NCI-H2227 (cell line): ENCODE data around the gene SLC25A45.

Source experiments
- DNase-seq: peaks from one replicate; lab custom pipeline; 2025; ENCODE audit not compliant: unreplicated experiment; lab: John Stamatoyannopoulos, UW

SLC25A45 gene, protein sequence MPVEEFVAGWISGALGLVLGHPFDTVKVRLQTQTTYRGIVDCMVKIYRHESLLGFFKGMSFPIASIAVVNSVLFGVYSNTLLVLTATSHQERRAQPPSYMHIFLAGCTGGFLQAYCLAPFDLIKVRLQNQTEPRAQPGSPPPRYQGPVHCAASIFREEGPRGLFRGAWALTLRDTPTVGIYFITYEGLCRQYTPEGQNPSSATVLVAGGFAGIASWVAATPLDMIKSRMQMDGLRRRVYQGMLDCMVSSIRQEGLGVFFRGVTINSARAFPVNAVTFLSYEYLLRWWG

GRCh38 chr11:65382033-65382803 is at the start of gene SLC25A45:
Gene SLC25A45 (minus strand): TSS chr11:65382646. CDS start chr11:65381951, 695 bp downstream.
- DNase-seq: peak; percentile 76

GRCh38 chr11:65431451-65432099 is 49.1 kb upstream of the SLC25A45 start:
- DNase-seq: no peak

DNA sequence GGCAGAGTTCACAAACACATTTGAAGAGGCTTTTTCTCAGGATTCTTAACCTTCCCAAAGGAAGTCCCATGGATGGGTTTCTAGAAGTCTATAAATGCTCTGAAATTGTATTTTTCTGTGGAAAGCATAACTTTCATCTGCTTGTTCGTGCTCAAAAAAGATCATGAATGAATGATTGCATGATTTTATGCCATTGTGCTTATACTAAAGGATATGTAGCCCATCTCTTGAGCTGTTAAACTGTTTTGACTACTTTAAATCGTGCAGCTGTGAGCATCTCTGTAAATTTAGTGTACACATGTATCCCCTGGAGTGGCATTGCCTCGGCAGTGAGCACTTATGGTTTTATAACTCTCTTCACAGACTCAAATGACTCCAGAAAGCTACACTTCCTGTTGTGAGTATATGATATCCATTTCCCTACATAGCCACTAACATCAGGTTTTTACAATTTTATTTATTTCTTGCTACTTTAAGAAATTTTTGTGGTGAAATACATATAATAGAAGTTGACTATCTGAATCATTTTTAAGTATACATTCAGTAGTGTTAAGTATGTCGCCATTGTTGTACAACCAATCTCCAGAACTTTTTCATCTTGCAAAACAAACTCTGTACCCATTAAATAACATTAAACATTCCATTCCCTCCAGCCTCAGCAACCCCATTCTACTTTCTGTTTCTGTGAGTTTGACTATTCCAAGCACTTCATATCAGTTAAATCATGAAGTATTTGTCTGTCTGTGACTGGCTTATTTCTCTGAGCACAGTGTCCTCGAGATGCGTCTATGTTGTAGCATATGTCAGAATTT is 48.2 kb upstream of the SLC25A45 start:
- DNase-seq: no peak

- peak; percentile 57 for DNase-seq
Measured at GRCh38 chr11:65429724-65430405, 47.4 kb upstream of the SLC25A45 start.

DNA sequence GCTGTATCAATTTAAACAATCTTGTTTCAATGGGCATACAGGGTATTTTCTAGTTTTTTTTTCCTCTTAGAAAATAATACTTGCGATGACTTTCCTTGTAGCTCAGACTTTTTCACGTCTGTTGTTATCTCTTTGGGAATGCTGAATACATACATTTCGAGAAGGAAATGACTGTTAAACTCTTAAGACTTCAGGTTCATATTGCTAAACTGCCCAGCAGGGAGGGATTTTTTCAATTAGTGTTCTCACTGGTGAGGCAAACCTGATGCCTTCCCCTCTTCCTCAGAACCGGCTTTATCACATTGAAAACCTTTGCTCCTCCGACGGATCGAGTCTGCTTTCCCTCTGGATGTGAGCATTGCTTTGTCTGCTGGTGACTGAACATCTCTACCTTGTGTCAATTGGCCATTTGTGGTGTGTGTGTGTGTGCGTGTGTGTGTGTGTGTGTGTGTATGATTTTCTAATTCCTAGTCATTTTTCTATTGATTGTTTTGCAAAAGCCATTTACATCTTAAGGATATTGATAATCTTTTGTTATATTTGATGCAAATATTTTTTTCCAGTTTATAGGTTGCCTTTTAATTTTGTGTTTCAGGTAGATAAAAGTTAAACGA is 46.7 kb upstream of the SLC25A45 start:
- peak; percentile 54 for DNase-seq

DNA sequence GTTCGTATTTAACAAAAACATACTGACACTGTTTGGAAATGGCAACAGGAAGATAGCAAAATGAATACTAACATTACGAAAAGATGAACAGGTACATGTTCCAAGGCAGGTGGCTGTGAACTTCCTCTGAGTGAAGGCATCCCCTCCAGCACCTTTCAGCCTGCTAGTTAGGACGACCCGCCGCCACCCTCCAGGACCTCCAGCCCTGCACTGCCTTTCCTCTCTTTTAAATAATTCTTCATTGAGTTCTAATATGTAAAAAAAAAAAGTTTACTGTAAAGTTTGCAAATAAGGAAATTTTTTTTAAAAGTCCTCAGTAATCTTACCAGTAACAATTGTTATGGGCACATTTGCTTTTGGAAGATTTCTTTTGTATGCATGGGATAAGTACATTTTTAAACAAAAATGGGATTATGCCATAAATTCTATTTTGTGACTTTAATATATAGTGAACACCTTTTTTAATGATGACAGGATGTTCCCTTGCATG is 46.2 kb upstream of the SLC25A45 start:
- no peak for DNase-seq

GRCh38 chr11:65427691-65428577 is 45.5 kb upstream of the SLC25A45 start:
- DNase-seq: no peak

DNA sequence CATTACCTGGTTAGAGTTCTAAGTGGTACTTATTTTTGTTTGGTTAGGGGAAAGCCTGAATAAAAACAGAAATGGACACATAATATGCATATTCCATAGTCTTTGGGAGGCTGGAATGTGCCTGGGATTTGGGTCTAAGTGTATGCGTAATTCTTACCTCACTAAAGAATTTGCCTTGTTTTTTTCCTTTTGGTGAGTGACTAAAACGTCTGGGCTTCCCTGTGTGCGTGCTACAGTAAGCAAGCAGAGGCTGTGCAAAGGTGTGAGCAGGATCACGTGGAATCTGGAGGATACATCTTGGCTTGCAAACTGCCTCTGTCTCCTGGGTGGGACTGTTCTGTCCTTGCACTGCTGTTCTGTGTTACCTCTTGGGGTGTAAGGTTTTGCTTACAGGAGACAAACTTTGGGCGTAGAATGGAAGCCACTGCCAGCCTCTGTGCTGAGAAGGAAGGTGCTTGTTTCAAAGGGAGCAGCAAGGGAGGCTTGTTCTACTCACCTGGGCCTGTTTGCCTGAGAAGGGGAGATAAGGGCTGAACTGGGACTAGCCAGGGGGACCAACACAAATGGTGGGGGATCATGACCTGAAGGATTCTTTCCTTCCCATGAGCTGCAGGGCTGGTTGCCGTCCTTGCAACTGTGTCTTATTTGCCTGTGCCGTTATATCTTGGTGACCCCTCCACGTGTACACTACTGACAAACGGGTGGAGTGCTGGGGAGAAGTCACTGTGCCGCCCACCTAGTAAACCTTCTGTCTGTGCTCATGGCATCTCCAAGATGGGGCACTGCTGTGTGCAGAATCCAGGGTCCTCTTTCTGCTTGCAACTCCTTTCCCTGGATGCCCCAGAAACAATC is 44.6 kb upstream of the SLC25A45 start:
- peak; percentile 66 for DNase-seq

DNA sequence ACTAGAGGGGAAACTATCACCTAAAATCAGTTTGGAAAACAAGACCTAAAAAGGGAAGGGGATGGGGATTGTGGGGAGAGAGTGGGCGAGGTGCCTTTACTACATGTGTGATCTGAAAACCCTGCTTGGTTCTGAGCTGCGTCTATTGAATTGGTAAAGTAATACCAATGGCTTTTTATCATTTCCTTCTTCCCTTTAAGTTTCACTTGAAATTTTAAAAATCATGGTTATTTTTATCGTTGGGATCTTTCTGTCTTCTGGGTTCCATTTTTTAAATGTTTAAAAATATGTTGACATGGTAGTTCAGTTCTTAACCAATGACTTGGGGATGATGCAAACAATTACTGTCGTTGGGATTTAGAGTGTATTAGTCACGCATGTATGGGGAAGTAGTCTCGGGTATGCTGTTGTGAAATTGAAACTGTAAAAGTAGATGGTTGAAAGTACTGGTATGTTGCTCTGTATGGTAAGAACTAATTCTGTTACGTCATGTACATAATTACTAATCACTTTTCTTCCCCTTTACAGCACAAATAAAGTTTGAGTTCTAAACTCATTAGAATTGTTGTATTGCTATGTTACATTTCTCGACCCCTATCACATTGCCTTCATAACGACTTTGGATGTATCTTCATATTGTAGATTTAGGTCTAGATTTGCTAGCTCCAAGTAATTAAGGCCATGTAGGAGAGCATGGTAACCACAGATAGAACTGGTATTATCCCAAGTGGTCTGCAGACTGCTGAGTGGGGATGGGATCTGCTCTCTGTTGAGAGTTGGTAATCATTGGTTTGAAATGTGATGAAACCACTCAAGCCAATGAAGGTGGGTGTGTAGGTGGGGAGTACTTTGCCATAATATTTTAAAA is 43.8 kb upstream of the SLC25A45 start:
- no peak for DNase-seq

GRCh38 chr11:65425105-65425970 is 42.9 kb upstream of the SLC25A45 start:
- peak; percentile 63 for DNase-seq

DNA sequence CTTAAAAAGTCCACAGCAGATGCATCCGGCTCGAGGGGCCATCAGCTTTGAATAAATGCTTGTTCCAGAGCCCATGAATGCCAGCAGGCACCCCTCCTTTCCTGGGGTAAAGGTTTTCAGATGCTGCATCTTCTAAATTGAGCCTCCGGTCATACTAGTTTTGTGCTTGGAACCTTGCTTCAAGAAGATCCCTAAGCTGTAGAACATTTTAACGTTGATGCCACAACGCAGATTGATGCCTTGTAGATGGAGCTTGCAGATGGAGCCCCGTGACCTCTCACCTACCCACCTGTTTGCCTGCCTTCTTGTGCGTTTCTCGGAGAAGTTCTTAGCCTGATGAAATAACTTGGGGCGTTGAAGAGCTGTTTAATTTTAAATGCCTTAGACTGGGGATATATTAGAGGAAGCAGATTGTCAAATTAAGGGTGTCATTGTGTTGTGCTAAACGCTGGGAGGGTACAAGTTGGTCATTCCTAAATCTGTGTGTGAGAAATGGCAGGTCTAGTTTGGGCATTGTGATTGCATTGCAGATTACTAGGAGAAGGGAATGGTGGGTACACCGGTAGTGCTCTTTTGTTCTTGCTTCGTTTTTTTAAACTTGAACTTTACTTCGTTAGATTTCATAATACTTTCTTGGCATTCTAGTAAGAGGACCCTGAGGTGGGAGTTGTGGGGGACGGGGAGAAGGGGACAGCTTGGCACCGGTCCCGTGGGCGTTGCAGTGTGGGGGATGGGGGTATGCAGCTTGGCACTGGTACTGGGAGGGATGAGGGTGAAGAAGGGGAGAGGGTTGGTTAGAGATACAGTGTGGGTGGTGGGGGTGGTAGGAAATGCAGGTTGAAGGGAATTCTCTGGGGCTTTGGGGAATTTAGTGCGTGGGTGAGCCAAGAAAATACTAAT is 42.0 kb upstream of the SLC25A45 start:
- DNase-seq: no peak

- DNase-seq: no peak
Measured at GRCh38 chr11:65423516-65424204, 41.2 kb upstream of the SLC25A45 start.

DNA sequence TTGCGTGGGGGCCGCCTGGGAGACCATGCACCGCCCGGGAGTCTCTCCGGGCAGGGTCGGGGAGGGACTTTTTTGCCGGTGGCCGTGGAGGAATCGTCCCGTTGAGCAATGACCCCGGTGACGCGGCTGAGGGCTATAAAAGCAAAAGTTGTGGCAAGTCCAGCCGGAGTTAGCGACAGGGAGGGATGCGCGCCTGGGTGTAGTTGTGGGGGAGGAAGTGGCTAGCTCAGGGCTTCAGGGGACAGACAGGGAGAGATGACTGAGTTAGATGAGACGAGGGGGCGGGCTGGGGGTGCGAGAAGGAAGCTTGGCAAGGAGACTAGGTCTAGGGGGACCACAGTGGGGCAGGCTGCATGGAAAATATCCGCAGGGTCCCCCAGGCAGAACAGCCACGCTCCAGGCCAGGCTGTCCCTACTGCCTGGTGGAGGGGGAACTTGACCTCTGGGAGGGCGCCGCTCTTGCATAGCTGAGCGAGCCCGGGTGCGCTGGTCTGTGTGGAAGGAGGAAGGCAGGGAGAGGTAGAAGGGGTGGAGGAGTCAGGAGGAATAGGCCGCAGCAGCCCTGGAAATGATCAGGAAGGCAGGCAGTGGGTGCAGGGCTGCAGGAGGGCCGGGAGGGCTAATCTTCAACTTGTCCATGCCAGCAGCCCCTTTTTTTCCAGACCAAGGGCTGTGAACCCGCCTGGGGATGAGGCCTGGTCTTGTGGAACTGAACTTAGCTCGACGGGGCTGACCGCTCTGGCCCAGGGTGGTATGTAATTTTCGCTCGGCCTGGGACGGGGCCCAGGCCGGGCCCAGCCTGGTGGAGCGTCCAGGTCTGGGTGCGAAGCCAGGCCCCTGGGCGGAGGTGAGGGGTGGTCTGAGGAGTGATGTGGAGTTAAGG is 40.4 kb upstream of the SLC25A45 start, which contains the start of gene NEAT1:
Gene NEAT1 (plus strand): TSS at position 166 of the 883 bp plus-strand sequence.
- DNase-seq: peak; percentile 93
